LoVo (cell line): ENCODE data around the gene BTBD2.

ENCODE experiments used
- DNase-seq: peaks from one replicate; pipeline ENCODE4 v3.0.0-alpha.2; 2016; ENCODE audit warnings: low spot score

The BTBD2 gene

GRCh38 chr19:1985588-1986356, 29.7 kb downstream of the BTBD2 start:
- no peak for DNase-seq

GRCh38 chr19:1984357-1984756, 31.2 kb downstream of the BTBD2 start:
- no peak for DNase-seq

- DNase-seq: no peak
These were observed 34.3 kb downstream of the BTBD2 start for GRCh38 chr19:1981253-1981652.

GRCh38 chr19:1980809-1981181, 34.7 kb downstream of the BTBD2 start:
- no peak for DNase-seq

GRCh38 chr19:1980091-1980808, 35.3 kb downstream of the BTBD2 start:
- no peak for DNase-seq

- DNase-seq: no peak
These were observed 35.9 kb downstream of the BTBD2 start for GRCh38 chr19:1979642-1980041.

GRCh38 chr19:1979017-1979416, 36.5 kb downstream of the BTBD2 start:
- DNase-seq: no peak

- DNase-seq: no peak
These were observed 37.1 kb downstream of the BTBD2 start for GRCh38 chr19:1978346-1978894.

- DNase-seq: no peak
These were observed 38.4 kb downstream of the BTBD2 start for GRCh38 chr19:1977120-1977519.

- DNase-seq: no peak
These were observed 40.4 kb downstream of the BTBD2 start for GRCh38 chr19:1975162-1975480.

- DNase-seq: no peak
These were observed 40.9 kb downstream of the BTBD2 start for GRCh38 chr19:1974381-1975161.

- no peak for DNase-seq
These were observed 44.6 kb downstream of the BTBD2 start for GRCh38 chr19:1970806-1971502.

GRCh38 chr19:1970003-1970805, 45.3 kb downstream of the BTBD2 start:
- no peak for DNase-seq

- no peak for DNase-seq
These were observed 46.1 kb downstream of the BTBD2 start for GRCh38 chr19:1969176-1970002.

GRCh38 chr19:1968279-1969175, 47.0 kb downstream of the BTBD2 start:
- DNase-seq: no peak

- no peak for DNase-seq
These were observed 48.4 kb downstream of the BTBD2 start for GRCh38 chr19:1967087-1967608.

- no peak for DNase-seq
These were observed 52.8 kb downstream of the BTBD2 start for GRCh38 chr19:1962674-1963073.

- no peak for DNase-seq
These were observed 54.3 kb downstream of the BTBD2 start for GRCh38 chr19:1961000-1961883.
